Stomach (tissue), 4 donors: Measurements from ENCODE around the gene TEX2.

ENCODE experiments used
- EP300 ChIP-seq: sonication (generic); formaldehyde crosslinking; IDR thresholded peaks from one replicate; pipeline ENCODE4 v1.6.1; 2017; ENCODE audit warnings: antibody characterized with exemption
- TF ChIP-seq, protein P1 (sequence below), 7 experiments: fragments of 450-650 bp in 4 of 7; fragments of 200-600 bp in 3 of 7; sonication (generic) in 3 of 7; IDR thresholded peaks; one replicate each; pipeline ENCODE4 v1.5.1; 2016 to 2019; ENCODE audit warnings: antibody characterized with exemption in 7 of 7, control low read depth in 2 of 7, mild to moderate bottlenecking in 1 of 7

DNA sequence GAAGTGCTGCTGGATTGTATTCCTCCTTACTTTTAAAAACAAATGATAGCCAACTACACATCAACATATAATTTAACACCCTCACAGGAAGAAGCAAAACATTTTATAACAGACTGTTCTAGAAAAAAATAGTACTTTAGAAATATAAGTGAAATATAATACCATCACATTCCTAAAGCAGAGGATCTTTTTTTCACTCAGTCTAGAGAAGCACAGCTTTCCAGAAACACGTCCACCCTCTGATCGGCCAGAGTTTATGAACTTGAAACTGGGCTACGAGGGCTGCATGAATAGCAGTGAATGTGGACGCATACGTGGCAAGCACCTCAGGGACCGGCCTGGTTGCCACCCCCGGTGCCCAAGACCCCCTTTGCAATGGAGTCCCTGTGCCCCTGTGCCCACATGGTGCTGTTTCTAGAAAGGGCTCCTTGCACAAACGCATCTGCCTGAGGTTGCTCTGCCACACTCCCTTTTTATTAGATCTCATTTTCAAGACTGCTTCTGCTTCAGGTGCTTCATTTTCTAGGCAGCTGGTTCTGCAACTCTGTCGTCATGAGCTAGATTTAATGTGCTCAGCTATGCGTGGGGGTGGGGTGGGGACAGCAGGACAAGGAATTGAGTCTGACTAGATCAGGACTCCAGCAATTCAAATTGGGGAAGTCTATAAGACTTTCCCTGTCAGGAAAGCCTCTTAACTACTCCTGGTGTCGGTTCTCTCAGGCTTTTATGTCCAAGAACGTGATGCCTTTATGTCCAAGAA, 104.0 kb downstream of the TEX2 start:
- TF ChIP-seq, protein P1, sequence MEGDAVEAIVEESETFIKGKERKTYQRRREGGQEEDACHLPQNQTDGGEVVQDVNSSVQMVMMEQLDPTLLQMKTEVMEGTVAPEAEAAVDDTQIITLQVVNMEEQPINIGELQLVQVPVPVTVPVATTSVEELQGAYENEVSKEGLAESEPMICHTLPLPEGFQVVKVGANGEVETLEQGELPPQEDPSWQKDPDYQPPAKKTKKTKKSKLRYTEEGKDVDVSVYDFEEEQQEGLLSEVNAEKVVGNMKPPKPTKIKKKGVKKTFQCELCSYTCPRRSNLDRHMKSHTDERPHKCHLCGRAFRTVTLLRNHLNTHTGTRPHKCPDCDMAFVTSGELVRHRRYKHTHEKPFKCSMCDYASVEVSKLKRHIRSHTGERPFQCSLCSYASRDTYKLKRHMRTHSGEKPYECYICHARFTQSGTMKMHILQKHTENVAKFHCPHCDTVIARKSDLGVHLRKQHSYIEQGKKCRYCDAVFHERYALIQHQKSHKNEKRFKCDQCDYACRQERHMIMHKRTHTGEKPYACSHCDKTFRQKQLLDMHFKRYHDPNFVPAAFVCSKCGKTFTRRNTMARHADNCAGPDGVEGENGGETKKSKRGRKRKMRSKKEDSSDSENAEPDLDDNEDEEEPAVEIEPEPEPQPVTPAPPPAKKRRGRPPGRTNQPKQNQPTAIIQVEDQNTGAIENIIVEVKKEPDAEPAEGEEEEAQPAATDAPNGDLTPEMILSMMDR (IDR thresholded peaks at IDR 0.05), result no peak
- no peak for TF ChIP-seq EP300
